OCI-LY1 (cell line): ENCODE measurements around the gene TUBB2A.

Source experiments
- EZH2 ChIP-seq: fragments of 200-600 bp; sonication (generic), shearing (Covaris generic); IDR thresholded peaks from 2 replicates; pipeline ENCODE4 v1.8.0; 2017; ENCODE audit warnings: borderline replicate concordance, mixed run types, mild to moderate bottlenecking, antibody characterized with exemption, low read length, moderate library complexity, mixed read lengths
- TF ChIP-seq, protein P1 (sequence below): fragments of 200-600 bp; sonication (generic), shearing (Covaris generic); IDR thresholded peaks from 2 replicates; pipeline ENCODE4 v1.5.1; 2017; ENCODE audit warnings: mild to moderate bottlenecking, antibody characterized with exemption, low read length, moderate library complexity, mixed read lengths

DNA sequence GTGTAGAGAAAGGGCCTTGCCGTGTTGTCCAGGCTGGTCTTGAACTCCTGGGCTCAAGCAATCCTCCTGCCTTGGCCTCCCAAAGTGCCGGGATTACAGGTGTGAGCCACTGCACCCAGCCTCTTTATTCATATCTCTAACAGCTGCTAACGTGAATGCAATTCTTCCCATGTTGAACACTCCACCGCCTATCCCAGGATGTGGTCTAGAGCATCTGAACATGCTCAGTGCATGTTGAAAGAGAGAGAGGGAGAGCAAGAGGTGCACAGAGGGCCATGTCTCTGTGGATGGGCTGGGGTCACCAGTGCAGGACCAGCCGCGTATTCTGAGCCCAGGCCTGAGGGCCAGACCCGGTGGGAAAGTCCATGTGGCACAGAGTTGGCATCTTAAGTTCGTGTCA lies 12.8 kb downstream of the TUBB2A start:
- TF ChIP-seq, protein P1, sequence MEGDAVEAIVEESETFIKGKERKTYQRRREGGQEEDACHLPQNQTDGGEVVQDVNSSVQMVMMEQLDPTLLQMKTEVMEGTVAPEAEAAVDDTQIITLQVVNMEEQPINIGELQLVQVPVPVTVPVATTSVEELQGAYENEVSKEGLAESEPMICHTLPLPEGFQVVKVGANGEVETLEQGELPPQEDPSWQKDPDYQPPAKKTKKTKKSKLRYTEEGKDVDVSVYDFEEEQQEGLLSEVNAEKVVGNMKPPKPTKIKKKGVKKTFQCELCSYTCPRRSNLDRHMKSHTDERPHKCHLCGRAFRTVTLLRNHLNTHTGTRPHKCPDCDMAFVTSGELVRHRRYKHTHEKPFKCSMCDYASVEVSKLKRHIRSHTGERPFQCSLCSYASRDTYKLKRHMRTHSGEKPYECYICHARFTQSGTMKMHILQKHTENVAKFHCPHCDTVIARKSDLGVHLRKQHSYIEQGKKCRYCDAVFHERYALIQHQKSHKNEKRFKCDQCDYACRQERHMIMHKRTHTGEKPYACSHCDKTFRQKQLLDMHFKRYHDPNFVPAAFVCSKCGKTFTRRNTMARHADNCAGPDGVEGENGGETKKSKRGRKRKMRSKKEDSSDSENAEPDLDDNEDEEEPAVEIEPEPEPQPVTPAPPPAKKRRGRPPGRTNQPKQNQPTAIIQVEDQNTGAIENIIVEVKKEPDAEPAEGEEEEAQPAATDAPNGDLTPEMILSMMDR: no peak
- TF ChIP-seq EZH2: no peak
